Airway epithelial cell (primary cell): Measurements from ENCODE around the gene KCTD11. TPM values are rescaled to one million over a fixed set of nuclear protein-coding genes. Genes with fewer than 3 reads are reported as not detected.

Experiments
- total RNA-seq: library from RNA; depleted of rRNA; stranded (reverse); fragments of >200 nt; gene quantifications from 2 replicates; pipeline ENCODE4 v1.2.3, GENCODE V29; 2015

Gene KCTD11
- 48.4 and 61.1 TPM in 2 replicates for total RNA-seq

GRCh38 chr17:7351665-7352502 is at the start of gene KCTD11:
KCTD11 (plus strand) TSS chr17:7352162.

GRCh38 chr17:7306911-7307685 is 44.9 kb upstream of the KCTD11 start, which contains the start of gene EIF5A:
EIF5A (plus strand) TSS chr17:7307628; CDS start chr17:7309636, 2,008 bp downstream.

GRCh38 chr17:7314719-7315569 is 37.0 kb upstream of the KCTD11 start, which contains the start of gene GPS2:
GPS2 (minus strand) TSS chr17:7315360; CDS start chr17:7315052, 308 bp downstream.

DNA sequence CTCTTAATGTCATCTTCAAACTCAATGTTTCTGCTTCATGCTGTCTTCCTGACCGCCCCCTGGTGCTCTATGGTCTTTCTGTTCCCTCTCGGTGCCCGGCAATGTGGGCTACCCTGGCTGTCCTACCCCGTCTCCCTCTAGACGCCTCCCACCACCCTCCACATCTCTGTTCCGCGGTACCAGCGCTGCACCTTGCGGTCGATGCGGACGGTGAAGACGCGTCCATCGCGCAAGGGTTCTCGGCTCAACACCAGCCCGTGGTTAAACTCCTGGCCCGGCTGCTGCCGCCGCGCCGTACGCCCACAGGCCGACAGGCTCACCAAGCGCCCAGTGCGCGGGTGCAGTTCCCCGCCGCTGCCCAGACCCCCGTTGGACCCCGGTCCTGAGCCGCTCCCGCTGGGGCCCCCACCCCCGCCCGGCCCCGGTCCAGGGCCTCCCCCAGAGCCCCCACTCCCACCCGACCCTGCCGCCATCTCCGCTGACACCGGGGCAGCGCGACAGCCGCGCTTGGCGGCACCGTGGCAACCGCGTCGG is 23.1 kb upstream of the KCTD11 start, which contains the start of gene NEURL4:
Gene NEURL4 (minus strand): TSS at position 496 of the 534 bp plus-strand sequence. CDS start 23 bp downstream, at position 473.

GRCh38 chr17:7336240-7337175 is 15.5 kb upstream of the KCTD11 start, which contains the start of gene ACAP1:
ACAP1 (plus strand) TSS chr17:7336529; CDS start chr17:7336735, 206 bp downstream.

GRCh38 chr17:7355053-7355452 is 3.1 kb downstream of the KCTD11 start, which contains the start of gene TMEM95:
TMEM95 (plus strand) TSS chr17:7355156; CDS start chr17:7355205, 49 bp downstream.

DNA sequence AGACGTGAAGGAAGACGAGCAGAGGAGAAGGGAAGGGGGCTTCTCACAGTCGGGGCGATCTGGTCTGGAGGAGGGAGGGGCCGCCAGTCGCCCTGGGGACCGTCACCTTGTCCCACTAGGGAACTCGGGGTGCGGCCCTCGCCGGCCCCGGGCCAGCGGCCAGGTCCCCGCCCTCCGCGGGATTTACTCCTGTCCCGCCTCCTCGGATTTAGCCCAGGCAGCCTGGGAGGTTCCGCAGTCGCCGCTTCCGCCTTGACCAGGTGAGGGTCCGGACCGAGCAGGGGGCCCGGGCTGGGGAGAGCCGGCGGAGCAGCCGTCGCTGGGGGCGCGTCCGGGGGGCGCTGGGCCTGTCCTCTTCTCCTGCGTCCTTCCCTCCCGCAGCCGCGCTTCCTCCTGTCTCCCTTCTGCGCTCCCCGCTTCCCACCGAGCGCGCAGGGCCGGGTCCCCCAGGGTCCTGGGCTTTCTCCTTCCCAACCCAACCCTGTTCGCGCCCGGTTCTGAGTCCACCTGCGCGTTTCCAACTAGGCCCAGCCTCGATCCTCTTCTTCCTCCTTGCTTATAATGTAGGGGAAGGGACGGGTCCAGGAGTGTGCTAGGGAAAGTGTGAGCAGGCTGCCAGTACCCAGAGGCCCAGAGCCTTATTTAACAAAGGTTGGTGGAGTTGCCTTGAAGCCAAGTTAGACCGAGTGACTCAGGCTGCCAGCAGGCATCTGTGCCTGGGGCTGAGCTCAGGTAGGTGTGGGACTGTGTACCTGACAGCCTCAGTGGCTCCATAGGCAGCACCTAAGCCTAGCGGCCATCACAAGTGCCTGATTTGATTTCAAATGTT is 29.1 kb downstream of the KCTD11 start, which contains the start of gene TNK1:
Gene TNK1 (plus strand): TSS at position 235 of the 829 bp plus-strand sequence. CDS start 1,838 bp downstream, outside the sequence.

GRCh38 chr17:7394452-7395191 is 42.7 kb downstream of the KCTD11 start, which contains the start of gene PLSCR3:
PLSCR3 (minus strand) TSS chr17:7394525; CDS start chr17:7394110, 415 bp downstream.

DNA sequence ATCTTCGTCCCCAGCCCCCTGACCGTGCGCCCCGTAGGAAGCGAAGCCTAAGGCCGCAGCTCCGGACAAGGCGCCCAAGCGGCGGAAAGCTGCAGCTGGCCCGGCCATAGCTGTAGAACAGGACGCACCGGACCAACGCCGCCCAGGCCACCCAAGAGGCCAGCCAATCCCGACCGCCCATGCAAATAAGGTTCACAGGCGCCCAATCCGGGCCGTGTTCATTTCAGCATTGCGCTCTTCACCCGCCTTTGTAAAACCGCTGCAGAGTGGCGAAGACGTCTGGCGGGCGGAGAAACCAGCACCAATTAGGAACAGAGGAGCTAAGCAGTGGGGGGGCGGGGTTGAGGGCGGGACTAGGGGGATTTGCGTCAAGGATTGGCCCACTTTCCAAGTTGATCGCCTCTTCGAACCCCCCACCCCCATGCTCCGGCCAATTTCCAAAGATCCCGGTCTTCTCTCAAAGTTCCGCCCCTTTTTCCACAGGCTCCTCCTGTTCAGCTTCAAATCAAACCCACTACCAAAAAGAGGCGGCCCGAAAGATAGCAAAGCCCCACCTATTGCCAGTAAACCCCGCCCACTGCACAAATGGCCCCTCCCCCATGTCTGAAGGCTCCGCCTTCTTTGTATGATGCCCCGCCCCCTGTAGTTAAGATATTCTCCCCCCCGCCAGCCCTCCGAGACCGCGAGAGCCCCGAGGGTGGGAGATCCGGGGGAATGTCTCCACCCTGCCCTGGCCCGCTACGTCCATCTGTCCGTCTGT is 52.2 kb downstream of the KCTD11 start, which contains the start of gene TMEM256:
Gene TMEM256 (minus strand): TSS at position 121 of the 760 bp plus-strand sequence. CDS start 13 bp downstream, at position 108.

Other genes starting within 250 kb of the KCTD11 start
- not detected in 2 replicates for gene ASGR2, start 237.3 kb upstream of the KCTD11 start, total RNA-seq
- 0.21 TPM in 1 of 2 replicates, not detected in the other for gene ASGR1, start 172.8 kb upstream of the KCTD11 start, total RNA-seq
- gene DLG4, start 132.3 kb upstream of the KCTD11 start, total RNA-seq = 4.4 and 6.6 TPM in 2 replicates
- gene ACADVL, start 132.2 kb upstream of the KCTD11 start, total RNA-seq = 364 and 375 TPM in 2 replicates
- gene DVL2, start 117.6 kb upstream of the KCTD11 start, total RNA-seq = 44.9 and 52.6 TPM in 2 replicates
- 33.1 and 35.1 TPM in 2 replicates for gene PHF23, start 112.7 kb upstream of the KCTD11 start, total RNA-seq
- 309 and 347 TPM in 2 replicates for gene GABARAP, start 109.7 kb upstream of the KCTD11 start, total RNA-seq
- gene CTDNEP1, start 100.4 kb upstream of the KCTD11 start, total RNA-seq = 21.6 and 47.5 TPM in 2 replicates
- gene ELP5, start 99.9 kb upstream of the KCTD11 start, total RNA-seq = 38.4 and 42.1 TPM in 2 replicates
- 86.7 and 132 TPM in 2 replicates for gene CLDN7, start 89.7 kb upstream of the KCTD11 start, total RNA-seq
- 0.14 and 0.56 TPM in 2 replicates for gene SLC2A4, start 70.4 kb upstream of the KCTD11 start, total RNA-seq
- gene YBX2, start 57.5 kb upstream of the KCTD11 start, total RNA-seq = 0.51 and 0.63 TPM in 2 replicates
- 554 and 701 TPM in 2 replicates for gene EIF5A, start 44.5 kb upstream of the KCTD11 start, total RNA-seq
- 50.8 and 66.1 TPM in 2 replicates for gene GPS2, start 36.8 kb upstream of the KCTD11 start, total RNA-seq
- 13.4 and 22.5 TPM in 2 replicates for gene NEURL4, start 22.8 kb upstream of the KCTD11 start, total RNA-seq
- 0.42 and 0.78 TPM in 2 replicates for gene ACAP1, start 15.6 kb upstream of the KCTD11 start, total RNA-seq
- not detected in 2 replicates for gene TMEM95, start 3.0 kb downstream of the KCTD11 start, total RNA-seq
- 13.0 and 15.8 TPM in 2 replicates for gene TNK1, start 28.9 kb downstream of the KCTD11 start, total RNA-seq
- gene PLSCR3, start 42.4 kb downstream of the KCTD11 start, total RNA-seq = 64.6 and 96.0 TPM in 2 replicates
- 117 and 202 TPM in 2 replicates for gene TMEM256, start 51.9 kb downstream of the KCTD11 start, total RNA-seq
- gene NLGN2, start 55.7 kb downstream of the KCTD11 start, total RNA-seq = 6.0 and 8.9 TPM in 2 replicates
- not detected in 2 replicates for gene SPEM1, start 68.2 kb downstream of the KCTD11 start, total RNA-seq
- not detected in 2 replicates for gene SPEM2, start 73.5 kb downstream of the KCTD11 start, total RNA-seq
- not detected in 2 replicates for gene SPEM3, start 76.7 kb downstream of the KCTD11 start, total RNA-seq
- 29.6 and 33.5 TPM in 2 replicates for gene TMEM102, start 83.3 kb downstream of the KCTD11 start, total RNA-seq
- 18.3 and 32.1 TPM in 2 replicates for gene FGF11, start 87.3 kb downstream of the KCTD11 start, total RNA-seq
- 10.9 and 11.0 TPM in 2 replicates for gene CHRNB1, start 92.9 kb downstream of the KCTD11 start, total RNA-seq
- 29.5 and 46.1 TPM in 2 replicates for gene ZBTB4, start 127.5 kb downstream of the KCTD11 start, total RNA-seq
- not detected in 2 replicates for gene SLC35G6, start 129.3 kb downstream of the KCTD11 start, total RNA-seq
- gene POLR2A, start 132.2 kb downstream of the KCTD11 start, total RNA-seq = 62.4 and 64.9 TPM in 2 replicates
- gene TNFSF12, start 196.9 kb downstream of the KCTD11 start, total RNA-seq = 4.2 and 10.8 TPM in 2 replicates
- 4.4 and 5.1 TPM in 2 replicates for gene TNFSF13, start 206.6 kb downstream of the KCTD11 start, total RNA-seq
- 44.8 and 62.7 TPM in 2 replicates for gene SENP3, start 209.8 kb downstream of the KCTD11 start, total RNA-seq
- gene CD68, start 227.5 kb downstream of the KCTD11 start, total RNA-seq = 14.8 and 21.2 TPM in 2 replicates
- 147 and 153 TPM in 2 replicates for gene MPDU1, start 231.7 kb downstream of the KCTD11 start, total RNA-seq
- gene SOX15, start 237.9 kb downstream of the KCTD11 start, total RNA-seq = 162 and 173 TPM in 2 replicates